Measurements from ENCODE around the gene PTGDR2.

PTGDR2 gene

DNA sequence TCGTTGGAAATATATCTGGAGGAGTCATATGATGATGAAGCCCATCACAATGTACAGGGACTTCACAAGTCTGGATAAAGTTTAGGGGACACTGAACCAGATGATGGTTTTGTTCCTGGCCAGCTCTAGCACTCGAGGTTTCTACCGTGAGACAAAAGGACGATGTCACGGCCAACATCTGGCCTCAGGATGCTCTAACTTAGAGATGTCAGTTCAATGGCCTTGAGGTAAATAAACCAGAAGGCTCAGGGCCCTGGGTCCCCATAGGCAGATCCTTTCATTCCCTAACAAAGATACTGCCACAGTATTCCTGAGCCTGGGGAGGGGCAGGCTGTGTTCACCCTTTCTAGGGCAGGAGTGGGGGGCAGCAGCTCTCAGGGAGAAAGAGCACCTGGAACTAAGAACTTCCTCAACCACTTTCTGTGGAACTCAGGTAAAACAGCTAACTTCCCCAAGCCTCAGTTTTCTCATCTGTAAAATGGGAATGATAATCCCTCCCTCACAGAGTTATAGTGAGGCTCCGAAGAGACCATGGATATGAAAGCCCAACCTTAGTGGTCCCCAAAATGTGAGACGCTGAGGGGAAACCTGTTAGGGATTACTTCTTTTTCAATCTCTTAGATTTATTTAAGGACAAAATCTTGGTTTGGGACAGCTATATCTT lies 52.3 kb downstream of the PTGDR2 start:
- no peak for DNase-seq

- DNase-seq, result no peak
Measured at GRCh38 chr11:60801194-60801593, 54.6 kb downstream of the PTGDR2 start.

Measured in SHP77 treated with DMSO at 0.1 percent for 48 hours (cell line).